ENCODE measurements around the gene UBQLN4. TPM values are rescaled to one million over a fixed set of nuclear protein-coding genes. Genes with fewer than 3 reads are reported as not detected.
"Not testable (repeated sequence)": the region's sequence is repeated elsewhere in the genome, so short reads cannot be mapped to it uniquely, and the experiment has no call there.

UBQLN4 gene
- total RNA-seq, 1 donor from 2014 or later: 97.8 TPM

- Mint-ChIP-seq H3K36me3 (ENCODE audit: insufficient read depth) (peaks cover 17% of the 10 kb centered on the region), H3K27me3 (no peaks in the 10 kb centered on the region), H3K27ac (no peak overlapping the region), H3K4me1 (ENCODE audit: low read depth) (peaks cover 10% of the 10 kb centered on the region), H3K9me3 (ENCODE audit: low read depth) (no peaks in the 10 kb centered on the region), H3K4me3 (ENCODE audit: low read depth) (no peak overlapping the region)
- TF ChIP-seq CTCF (IDR thresholded peaks at IDR 0.05; ENCODE audit: unreplicated experiment): no peak
- DNase-seq (ENCODE audit: low spot score, unreplicated experiment): no peak
These were observed 10.8 kb downstream of the UBQLN4 start for GRCh38 chr1:156042828-156043227.

GRCh38 chr1:156034991-156035390 lies 18.6 kb downstream of the UBQLN4 start:
- H3K27ac Mint-ChIP-seq; H3K4me1 Mint-ChIP-seq (ENCODE audit: low read depth); H3K27me3 Mint-ChIP-seq; H3K4me3 Mint-ChIP-seq (ENCODE audit: low read depth); DNase-seq (ENCODE audit: low spot score, unreplicated experiment); H3K9me3 Mint-ChIP-seq (ENCODE audit: low read depth): not testable (repeated sequence)
- H3K36me3 Mint-ChIP-seq (ENCODE audit: insufficient read depth): peaks cover 12% of the 10 kb centered on the region

- no peak for TF ChIP-seq CTCF (IDR thresholded peaks at IDR 0.05; ENCODE audit: unreplicated experiment)
- Mint-ChIP-seq H3K4me1 (ENCODE audit: low read depth) (no peaks in the 10 kb centered on the region), H3K4me3 (ENCODE audit: low read depth) (no peak overlapping the region), H3K27ac (no peak overlapping the region), H3K36me3 (ENCODE audit: insufficient read depth) (peaks cover 7% of the 10 kb centered on the region), H3K27me3 (no peaks in the 10 kb centered on the region), H3K9me3 (ENCODE audit: low read depth) (no peaks in the 10 kb centered on the region)
- DNase-seq (ENCODE audit: low spot score, unreplicated experiment): no peak
These were observed 20.6 kb downstream of the UBQLN4 start for GRCh38 chr1:156033011-156033410.

GRCh38 chr1:156026588-156026987 lies 27.0 kb downstream of the UBQLN4 start:
- Mint-ChIP-seq H3K4me3 (ENCODE audit: low read depth) (no peak overlapping the region), H3K27ac (no peak overlapping the region)

GRCh38 chr1:156025876-156026275 lies 27.7 kb downstream of the UBQLN4 start:
- Mint-ChIP-seq H3K36me3 (ENCODE audit: insufficient read depth) (no peaks in the 10 kb centered on the region), H3K4me3 (ENCODE audit: low read depth) (no peak overlapping the region), H3K27me3 (peaks cover 5% of the 10 kb centered on the region), H3K4me1 (ENCODE audit: low read depth) (peaks cover 1% of the 10 kb centered on the region), H3K27ac (no peak overlapping the region), H3K9me3 (ENCODE audit: low read depth) (no peaks in the 10 kb centered on the region)
- TF ChIP-seq CTCF (IDR thresholded peaks at IDR 0.05; ENCODE audit: unreplicated experiment): peak; percentile 76
- peak; percentile 47 for DNase-seq (ENCODE audit: low spot score, unreplicated experiment)

More at GRCh38 chr1:156026588-156026987, 27.0 kb downstream of the UBQLN4 start:
- Mint-ChIP-seq H3K27me3 (peaks cover 5% of the 10 kb centered on the region), H3K9me3 (ENCODE audit: low read depth) (no peaks in the 10 kb centered on the region), H3K4me1 (ENCODE audit: low read depth) (peaks cover 1% of the 10 kb centered on the region), H3K36me3 (ENCODE audit: insufficient read depth) (no peaks in the 10 kb centered on the region)
- no peak for TF ChIP-seq CTCF (IDR thresholded peaks at IDR 0.05; ENCODE audit: unreplicated experiment)
- DNase-seq (ENCODE audit: low spot score, unreplicated experiment): no peak

GRCh38 chr1:156024801-156025200 lies 28.8 kb downstream of the UBQLN4 start:
- no peak overlapping the region for H3K27ac Mint-ChIP-seq
- DNase-seq (ENCODE audit: low spot score, unreplicated experiment): no peak
- peaks cover 5% of the 10 kb centered on the region for H3K27me3 Mint-ChIP-seq
- no peaks in the 10 kb centered on the region for H3K9me3 Mint-ChIP-seq (ENCODE audit: low read depth)
- TF ChIP-seq CTCF (IDR thresholded peaks at IDR 0.05; ENCODE audit: unreplicated experiment): no peak
- H3K4me1 Mint-ChIP-seq (ENCODE audit: low read depth): peaks cover 8% of the 10 kb centered on the region
- H3K4me3 Mint-ChIP-seq (ENCODE audit: low read depth): no peak overlapping the region
- H3K36me3 Mint-ChIP-seq (ENCODE audit: insufficient read depth): no peaks in the 10 kb centered on the region
